Karpas-422 (cell line): ENCODE measurements around the gene CYP4F22. TPM values are rescaled to one million over a fixed set of nuclear protein-coding genes. Genes with fewer than 3 reads are reported as not detected.

Experiments used
- DNase-seq: peaks from one replicate; pipeline ENCODE4 v3.0.0-alpha.2; 2015
- H2AFZ ChIP-seq: fragments of 200-600 bp; sonication (generic); 2 replicates; pipeline ENCODE4 v1.6.1; 2014; ENCODE audit warnings: antibody characterized with exemption, low read length, mixed read lengths
- H3K27ac ChIP-seq: fragments of 200-600 bp; sonication (generic); 2 replicates; pipeline ENCODE4 v1.5.1; 2014; ENCODE audit warnings: mild to moderate bottlenecking, low read length, moderate library complexity
- H3K27me3 ChIP-seq: fragments of 200-600 bp; sonication (generic); 2 replicates; pipeline ENCODE4 v1.6.1; 2014; ENCODE audit warnings: low read length, mixed read lengths
- H3K36me3 ChIP-seq: fragments of 200-600 bp; sonication (generic); 2 replicates; pipeline ENCODE4 v1.6.1; 2014; ENCODE audit warnings: low read length, mixed read lengths; ENCODE audit not compliant: insufficient read depth
- H3K4me1 ChIP-seq: fragments of 200-600 bp; sonication (generic); 2 replicates; pipeline ENCODE4 v1.6.1; 2014; ENCODE audit warnings: mild to moderate bottlenecking, low read length, mixed read lengths
- H3K4me2 ChIP-seq: fragments of 200-600 bp; sonication (generic); 2 replicates; pipeline ENCODE4 v1.6.1; 2014; ENCODE audit warnings: low read length, low read depth, mild to moderate bottlenecking; ENCODE audit not compliant: poor library complexity, severe bottlenecking
- H3K4me3 ChIP-seq: fragments of 200-600 bp; sonication (generic); 2 replicates; pipeline ENCODE4 v1.5.1; 2014; ENCODE audit warnings: mild to moderate bottlenecking, antibody characterized with exemption, low read length, mixed read lengths
- H3K79me2 ChIP-seq: fragments of 200-600 bp; sonication (generic); 2 replicates; pipeline ENCODE4 v1.6.1; 2014; ENCODE audit warnings: mild to moderate bottlenecking, low read length, mixed read lengths
- H3K9ac ChIP-seq: fragments of 200-600 bp; sonication (generic); 2 replicates; pipeline ENCODE4 v1.6.0; 2014; ENCODE audit warnings: low read length
- H3K9me2 ChIP-seq: fragments of 200-600 bp; sonication (generic), shearing (Covaris generic); replicated peaks from 2 replicates; pipeline ENCODE4 v1.6.0; 2014; ENCODE audit warnings: mild to moderate bottlenecking, low read length, moderate library complexity; ENCODE audit not compliant: insufficient read depth
- H3K9me3 ChIP-seq: fragments of 300-700, 200-600 bp; sonication (generic); 2 replicates; pipeline ENCODE4 v1.6.1; 2014; ENCODE audit warnings: low read length, mixed read lengths
- H4K20me1 ChIP-seq: fragments of 200-600 bp; sonication (generic); 2 replicates; pipeline ENCODE4 v1.6.1; 2014; ENCODE audit warnings: mild to moderate bottlenecking, antibody characterized with exemption, low read length, low read depth; ENCODE audit not compliant: insufficient read depth
- total RNA-seq: library from RNA; depleted of rRNA; stranded (reverse); fragments of >200 nt; shearing (Covaris generic); gene quantifications from 2 replicates; pipeline ENCODE4 v1.2.3, GENCODE V29; 2014; ENCODE audit warnings: low replicate concordance

CYP4F22 gene
- total RNA-seq, 1 experiment from 2014 or later: not detected

DNA sequence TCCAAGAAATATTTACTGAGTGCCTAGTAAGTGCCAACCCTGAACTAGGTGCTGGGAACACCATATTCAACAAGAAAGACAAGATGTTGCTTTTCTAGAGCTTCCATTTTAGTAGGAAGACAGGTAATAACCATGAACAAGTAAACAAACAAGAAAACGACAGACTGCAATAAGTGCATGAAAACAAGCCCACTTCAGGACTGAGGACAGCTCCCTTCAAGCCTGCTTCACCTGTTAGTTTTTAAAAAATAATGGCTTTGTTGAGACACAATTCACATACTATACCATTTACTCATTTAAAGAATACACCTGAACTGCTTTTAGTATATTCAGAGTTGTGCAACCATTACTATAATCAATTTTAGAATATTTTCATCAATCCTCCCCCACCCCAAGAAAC lies 30.4 kb downstream of the CYP4F22 start:
- peaks cover 7% of the 10 kb centered on the region for H3K4me1 ChIP-seq

DNA sequence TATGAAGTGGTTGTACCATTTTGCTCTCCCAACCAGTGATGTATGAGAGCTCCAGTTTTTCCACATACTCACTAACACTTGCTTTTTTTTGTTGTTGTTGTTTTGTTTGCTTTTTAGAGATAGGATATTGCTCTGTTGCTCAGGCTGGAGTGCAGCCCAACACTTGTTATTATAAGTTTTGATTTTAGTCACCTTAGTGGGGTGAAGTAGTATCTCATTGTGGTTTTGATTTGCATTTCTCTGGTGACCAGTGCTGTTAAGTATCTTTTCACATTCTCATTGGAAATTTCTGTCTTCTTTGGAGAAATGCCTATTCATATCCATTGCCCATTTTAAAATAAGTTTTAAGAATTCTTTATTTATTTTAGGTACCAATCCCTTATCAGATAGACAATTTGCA lies 31.3 kb downstream of the CYP4F22 start:
- H3K4me2 ChIP-seq: no peak overlapping the region
- no peak overlapping the region for H2AFZ ChIP-seq
- no peaks in the 10 kb centered on the region for H3K9me3 ChIP-seq
- no peaks in the 10 kb centered on the region for H3K36me3 ChIP-seq
- DNase-seq: no peak
- no peak overlapping the region for H3K4me3 ChIP-seq
- no peak overlapping the region for H3K27ac ChIP-seq
- no peaks in the 10 kb centered on the region for H4K20me1 ChIP-seq
- H3K79me2 ChIP-seq: no peaks in the 10 kb centered on the region
- H3K9ac ChIP-seq: no peak overlapping the region
- peaks cover 7% of the 10 kb centered on the region for H3K4me1 ChIP-seq
- H3K9me2 ChIP-seq: no peaks in the 10 kb centered on the region
- H3K27me3 ChIP-seq: no peaks in the 10 kb centered on the region

More for the DNA sequence above, 30.4 kb downstream of the CYP4F22 start:
- Histone ChIP-seq H3K27ac (no peak overlapping the region), H2AFZ (no peak overlapping the region), H3K4me2 (no peak overlapping the region), H3K36me3 (no peaks in the 10 kb centered on the region), H3K9ac (no peak overlapping the region), H3K79me2 (no peaks in the 10 kb centered on the region), H4K20me1 (no peaks in the 10 kb centered on the region), H3K9me2 (no peaks in the 10 kb centered on the region), H3K9me3 (no peaks in the 10 kb centered on the region), H3K27me3 (no peaks in the 10 kb centered on the region), H3K4me3 (no peak overlapping the region)
- DNase-seq: no peak

DNA sequence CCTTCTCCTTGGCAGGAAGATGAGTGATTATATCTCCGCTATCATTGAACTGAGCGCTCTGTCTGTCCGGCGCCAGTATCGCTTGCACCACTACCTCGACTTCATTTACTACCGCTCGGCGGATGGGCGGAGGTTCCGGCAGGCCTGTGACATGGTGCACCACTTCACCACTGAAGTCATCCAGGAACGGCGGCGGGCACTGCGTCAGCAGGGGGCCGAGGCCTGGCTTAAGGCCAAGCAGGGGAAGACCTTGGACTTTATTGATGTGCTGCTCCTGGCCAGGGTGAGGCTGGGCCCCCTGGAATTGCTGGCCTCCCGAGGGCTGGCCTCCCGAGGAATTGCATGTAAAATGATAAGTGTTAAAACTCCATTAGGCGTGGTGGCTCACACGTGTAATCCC lies 32.1 kb downstream of the CYP4F22 start:
- H3K9ac ChIP-seq: no peak overlapping the region
- no peak overlapping the region for H3K4me2 ChIP-seq
- H3K4me3 ChIP-seq: no peak overlapping the region
- no peaks in the 10 kb centered on the region for H3K36me3 ChIP-seq
- no peak overlapping the region for H3K27ac ChIP-seq
- H3K4me1 ChIP-seq: peaks cover 7% of the 10 kb centered on the region
- H3K9me3 ChIP-seq: no peaks in the 10 kb centered on the region
- H3K27me3 ChIP-seq: no peaks in the 10 kb centered on the region
- H4K20me1 ChIP-seq: no peaks in the 10 kb centered on the region
- H2AFZ ChIP-seq: no peak overlapping the region
- no peaks in the 10 kb centered on the region for H3K79me2 ChIP-seq
- H3K9me2 ChIP-seq: no peaks in the 10 kb centered on the region
- no peak for DNase-seq

DNA sequence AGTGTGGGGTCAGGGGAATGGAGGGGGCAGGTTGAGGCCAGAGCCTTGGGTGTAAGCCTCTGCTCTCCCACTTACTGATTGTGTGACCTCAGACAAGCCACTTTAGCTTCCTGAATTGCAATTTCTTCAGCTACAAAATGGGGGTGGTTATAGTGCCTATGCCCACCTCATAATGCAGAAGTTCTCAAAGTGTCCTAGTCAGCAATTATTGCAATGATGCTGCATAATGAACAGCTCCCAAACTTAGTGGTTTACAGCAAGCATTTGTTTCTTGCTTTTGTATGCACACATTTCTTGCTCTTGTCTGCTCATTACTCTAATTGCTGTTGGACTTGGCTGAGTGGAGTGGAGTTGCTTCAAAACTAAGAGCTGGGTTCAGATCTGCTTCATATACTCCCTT lies 36.0 kb downstream of the CYP4F22 start:
- Histone ChIP-seq H3K9ac (no peak overlapping the region), H3K4me3 (no peak overlapping the region), H3K79me2 (no peaks in the 10 kb centered on the region), H3K4me1 (peaks cover 7% of the 10 kb centered on the region), H3K27ac (no peak overlapping the region), H2AFZ (no peak overlapping the region), H3K36me3 (no peaks in the 10 kb centered on the region), H3K27me3 (no peaks in the 10 kb centered on the region), H3K9me3 (no peaks in the 10 kb centered on the region), H3K4me2 (no peak overlapping the region), H4K20me1 (no peaks in the 10 kb centered on the region), H3K9me2 (no peaks in the 10 kb centered on the region)
- DNase-seq: no peak

DNA sequence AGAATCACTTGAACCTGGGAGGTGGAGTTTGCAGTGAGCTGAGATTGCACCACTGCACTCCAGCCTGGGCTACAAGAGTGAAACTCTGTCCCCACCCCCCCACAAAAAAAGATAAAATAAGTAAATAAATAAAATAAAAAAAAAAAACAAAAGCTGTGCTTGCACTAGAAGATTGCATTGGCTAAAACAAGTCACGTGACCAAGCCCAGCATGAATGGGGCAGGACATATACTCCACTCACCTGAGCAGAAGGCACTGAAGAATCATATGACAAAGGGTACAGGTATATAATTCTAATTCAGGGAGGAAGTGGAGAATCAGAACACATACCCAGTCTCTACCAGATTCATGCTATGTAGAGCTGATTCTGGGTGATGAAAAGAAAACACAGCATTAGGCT lies 36.6 kb downstream of the CYP4F22 start:
- Histone ChIP-seq H3K9me3 (no peaks in the 10 kb centered on the region), H3K79me2 (no peaks in the 10 kb centered on the region), H4K20me1 (no peaks in the 10 kb centered on the region), H3K36me3 (no peaks in the 10 kb centered on the region), H3K27me3 (no peaks in the 10 kb centered on the region), H3K9me2 (no peaks in the 10 kb centered on the region), H3K4me2 (no peak overlapping the region), H2AFZ (no peak overlapping the region), H3K9ac (no peak overlapping the region), H3K4me1 (peaks cover 7% of the 10 kb centered on the region), H3K4me3 (no peak overlapping the region), H3K27ac (no peak overlapping the region)
- no peak for DNase-seq

DNA sequence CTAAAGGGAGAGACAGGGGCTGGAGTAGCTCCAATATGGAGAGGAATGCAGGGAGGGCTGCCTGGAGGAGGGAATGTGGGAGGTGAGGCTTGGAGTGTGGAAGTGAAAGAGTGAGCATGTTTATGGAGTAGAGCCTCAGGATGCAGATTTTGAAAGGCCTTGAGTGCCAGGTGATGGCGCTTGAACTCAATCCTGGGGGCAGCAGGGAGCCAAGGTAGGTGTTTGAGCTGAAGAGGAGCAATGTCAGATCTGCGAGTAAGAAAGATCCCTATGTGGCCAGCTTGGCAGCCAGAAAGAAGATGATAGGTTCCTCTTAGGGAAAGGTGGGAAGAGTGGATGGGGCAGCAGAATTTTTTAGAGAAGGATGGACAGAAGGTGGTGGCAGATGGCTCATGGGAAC lies 40.3 kb downstream of the CYP4F22 start:
- H3K27ac ChIP-seq: no peak overlapping the region

DNA sequence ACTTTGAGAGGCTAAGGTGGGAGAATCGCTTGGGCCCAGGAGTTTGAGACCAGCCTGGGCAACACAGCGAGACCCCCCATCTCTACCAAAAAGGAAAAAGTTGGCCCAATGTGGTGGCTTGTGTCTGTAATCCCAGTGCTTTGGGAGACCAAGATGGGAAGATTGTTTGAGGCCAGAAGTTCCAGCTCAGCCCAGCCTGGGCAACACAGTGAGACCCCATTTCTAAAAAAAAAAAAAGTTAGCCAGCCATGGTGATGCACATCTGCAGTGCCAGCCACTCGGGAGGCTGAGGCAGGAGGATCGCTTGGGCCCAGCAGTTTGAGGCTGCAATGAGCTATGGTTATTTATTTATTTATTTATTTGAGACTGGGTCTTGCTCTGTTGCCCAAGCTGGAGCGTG lies 41.3 kb downstream of the CYP4F22 start:
- no peak overlapping the region for H3K4me2 ChIP-seq
- H3K9me3 ChIP-seq: no peaks in the 10 kb centered on the region
- no peak overlapping the region for H3K27ac ChIP-seq
- no peak for DNase-seq
- no peaks in the 10 kb centered on the region for H3K4me1 ChIP-seq
- no peaks in the 10 kb centered on the region for H3K27me3 ChIP-seq
- H3K9me2 ChIP-seq: no peaks in the 10 kb centered on the region
- no peaks in the 10 kb centered on the region for H3K79me2 ChIP-seq
- H4K20me1 ChIP-seq: no peaks in the 10 kb centered on the region
- H3K4me3 ChIP-seq: no peak overlapping the region
- no peaks in the 10 kb centered on the region for H3K36me3 ChIP-seq
- H2AFZ ChIP-seq: no peak overlapping the region
- no peak overlapping the region for H3K9ac ChIP-seq

More for the DNA sequence above, 40.3 kb downstream of the CYP4F22 start:
- H2AFZ ChIP-seq: no peak overlapping the region
- H3K27me3 ChIP-seq: no peaks in the 10 kb centered on the region
- H3K79me2 ChIP-seq: no peaks in the 10 kb centered on the region
- DNase-seq: no peak
- H3K9me2 ChIP-seq: no peaks in the 10 kb centered on the region
- no peaks in the 10 kb centered on the region for H3K9me3 ChIP-seq
- H3K4me3 ChIP-seq: no peak overlapping the region
- H3K36me3 ChIP-seq: no peaks in the 10 kb centered on the region
- H3K4me2 ChIP-seq: no peak overlapping the region
- H4K20me1 ChIP-seq: no peaks in the 10 kb centered on the region
- no peaks in the 10 kb centered on the region for H3K4me1 ChIP-seq
- H3K9ac ChIP-seq: no peak overlapping the region

DNA sequence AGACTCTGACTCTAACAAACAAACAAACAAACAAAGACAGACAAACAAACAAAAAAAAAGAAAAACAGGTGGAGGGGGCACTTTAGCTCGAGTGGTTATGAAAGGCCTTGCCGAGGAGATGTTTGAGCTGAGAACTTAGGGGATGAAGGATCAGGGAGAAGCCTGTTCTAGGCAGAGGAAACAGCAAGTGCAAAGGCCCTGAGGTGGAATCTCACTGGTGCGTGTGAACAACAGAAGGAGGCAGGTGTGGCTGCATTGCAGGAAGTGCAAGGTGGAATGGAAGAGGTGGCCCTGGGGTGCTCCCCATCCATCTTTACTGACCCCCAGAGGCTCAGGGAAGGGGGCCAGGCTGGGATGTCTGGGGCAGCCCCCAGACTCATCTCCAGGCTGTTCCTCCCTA lies 41.9 kb downstream of the CYP4F22 start:
- Histone ChIP-seq H3K27ac (no peak overlapping the region), H3K9me2 (no peaks in the 10 kb centered on the region), H2AFZ (no peak overlapping the region), H3K27me3 (no peaks in the 10 kb centered on the region), H3K4me3 (no peak overlapping the region), H3K9me3 (no peaks in the 10 kb centered on the region), H3K79me2 (no peaks in the 10 kb centered on the region), H3K36me3 (no peaks in the 10 kb centered on the region), H3K4me2 (no peak overlapping the region), H3K9ac (no peak overlapping the region), H3K4me1 (no peaks in the 10 kb centered on the region), H4K20me1 (no peaks in the 10 kb centered on the region)
- no peak for DNase-seq

DNA sequence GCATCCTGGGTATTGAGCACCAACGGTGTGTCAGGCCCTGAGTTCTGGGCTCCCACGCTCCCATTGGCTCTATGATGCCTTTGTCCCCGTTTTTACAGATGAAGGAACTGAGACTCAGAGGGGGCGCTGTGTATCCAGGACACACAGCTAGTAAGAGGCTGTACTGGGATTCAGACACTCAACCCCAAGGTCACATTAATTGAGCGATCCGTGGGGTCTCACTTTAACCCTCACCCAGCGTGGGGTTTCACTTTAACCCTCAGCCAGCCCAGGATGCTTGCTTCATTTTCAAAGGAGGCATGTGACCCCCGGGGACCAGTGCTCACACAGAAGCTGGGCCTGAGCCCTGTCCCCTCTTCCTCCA lies 42.6 kb downstream of the CYP4F22 start:
- no peak overlapping the region for H3K9ac ChIP-seq
- no peak overlapping the region for H3K27ac ChIP-seq
- peaks cover under 1% of the 10 kb centered on the region for H3K4me1 ChIP-seq

More for the DNA sequence above, 42.6 kb downstream of the CYP4F22 start:
- H3K36me3 ChIP-seq: no peaks in the 10 kb centered on the region
- DNase-seq: no peak
- H3K9me3 ChIP-seq: no peaks in the 10 kb centered on the region
- no peak overlapping the region for H2AFZ ChIP-seq
- no peaks in the 10 kb centered on the region for H3K27me3 ChIP-seq
- H3K4me3 ChIP-seq: no peak overlapping the region
- no peaks in the 10 kb centered on the region for H3K9me2 ChIP-seq
- no peak overlapping the region for H3K4me2 ChIP-seq
- no peaks in the 10 kb centered on the region for H4K20me1 ChIP-seq
- no peaks in the 10 kb centered on the region for H3K79me2 ChIP-seq
